Frontal cortex (tissue), 4 donors: ENCODE data around the gene TFF3. TPM values are rescaled to one million over a fixed set of nuclear protein-coding genes. Genes with fewer than 3 reads are reported as not detected.

Experiments
- DNase-seq, 2 donors: peaks; one replicate each; pipeline ENCODE4 v3.0.0; 2012; ENCODE audit warnings: low spot score in 2 of 2
- FAIRE-seq: peaks from 2 replicates; lab custom pipeline; 2012; peaks lifted over from hg19 to GRCh38; lab: Jason Lieb, UNC
- total RNA-seq: library from RNA; depleted of rRNA; stranded (reverse); fragments of >200 nt; gene quantifications from one replicate; pipeline ENCODE4 v1.2.3, GENCODE V29; 2014
- donor health status: control.
- donor health status: control.
- donor health status: control.

TFF3 gene
- total RNA-seq, 1 donor from 2014 or later: not detected

DNA sequence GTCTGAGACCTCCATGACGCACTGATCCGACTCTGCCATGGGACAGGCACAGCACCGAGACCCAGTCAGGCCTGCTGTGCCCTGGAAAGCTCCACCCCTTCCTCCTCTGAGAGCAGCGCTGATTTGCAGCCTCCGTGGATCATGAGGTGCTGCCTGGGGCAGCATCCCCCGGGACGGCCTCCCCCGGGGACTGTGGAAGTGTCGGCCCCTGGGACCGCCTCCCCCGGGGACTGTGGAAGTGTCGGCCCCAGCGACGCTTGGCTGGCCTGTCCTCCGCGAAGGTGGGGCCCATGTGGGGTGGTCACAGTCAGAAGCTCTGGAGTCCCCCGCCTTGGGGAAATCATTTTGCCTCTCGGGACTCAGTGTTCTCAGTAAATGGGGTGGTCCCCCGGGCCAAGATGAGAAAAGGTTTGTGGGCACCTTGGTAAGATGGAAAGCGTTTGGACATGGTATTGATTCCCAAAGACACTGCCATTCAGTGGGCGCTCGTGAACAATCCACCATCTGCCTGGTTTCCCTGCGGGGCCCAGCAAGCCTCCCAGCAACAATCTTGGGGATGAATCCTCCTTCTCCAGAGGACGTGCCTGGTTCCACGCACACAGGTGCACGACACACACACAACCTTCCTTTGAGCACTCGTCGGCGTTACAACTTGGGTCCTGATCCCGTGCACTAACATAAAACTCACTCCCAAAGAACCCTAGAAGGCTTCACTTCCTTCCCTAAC is 32.6 kb upstream of the TFF3 start:
- FAIRE-seq: no peak
- DNase-seq: no peak

DNA sequence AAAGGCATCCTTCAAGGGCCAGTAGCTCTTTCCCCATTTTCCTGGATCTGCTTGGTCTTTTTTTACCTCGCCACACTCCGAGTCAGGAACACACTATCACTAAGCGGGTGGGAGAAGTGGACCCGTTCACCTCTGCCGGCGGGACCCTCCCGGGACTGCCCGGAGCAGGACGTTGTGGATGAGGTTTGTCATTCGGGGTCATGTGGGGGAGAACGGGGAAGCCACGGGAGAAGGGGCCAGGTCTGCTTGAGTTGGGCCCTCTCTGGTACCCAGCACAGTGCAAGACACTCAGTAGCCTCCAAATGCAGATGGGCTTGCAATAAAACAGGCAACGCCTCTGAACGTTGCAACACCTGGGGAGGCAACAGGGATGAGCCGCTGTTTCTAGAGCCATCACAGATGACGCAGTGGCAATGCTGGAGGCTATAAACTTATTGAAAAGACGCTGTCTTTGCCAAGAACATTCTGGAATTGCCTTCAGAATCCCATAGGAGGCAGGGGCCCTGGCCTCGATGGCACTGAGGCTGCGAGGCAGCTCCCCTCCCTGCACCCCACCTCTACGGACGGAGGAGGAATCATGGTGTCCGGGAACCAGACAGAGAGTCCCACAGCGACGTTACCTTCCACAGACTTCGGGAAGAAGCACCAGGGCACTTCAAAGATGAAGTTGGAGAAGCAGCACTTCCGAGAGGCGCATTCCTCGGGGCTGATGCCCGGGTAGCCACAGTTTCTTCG is 31.8 kb upstream of the TFF3 start:
- FAIRE-seq (no peak), DNase-seq (no peak)

DNA sequence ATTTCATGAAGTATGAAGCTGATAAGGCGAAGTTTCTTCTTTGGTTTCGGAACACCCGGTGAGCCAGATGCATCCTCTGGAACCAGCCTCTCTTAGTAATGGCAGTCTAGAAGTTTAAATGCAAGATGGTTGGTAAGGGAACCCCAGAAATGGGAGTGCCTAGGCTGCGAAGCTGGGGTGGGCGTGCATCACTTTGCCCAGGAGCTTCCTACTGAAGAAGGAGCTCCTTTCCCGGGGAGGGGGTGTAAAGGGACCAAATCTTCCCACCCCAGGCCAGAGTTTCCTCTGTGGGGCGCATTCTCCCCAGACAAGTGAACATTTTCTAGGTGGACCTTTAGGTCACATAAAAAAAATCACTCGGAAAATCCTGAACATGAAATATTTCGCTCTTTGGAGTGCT is 31.2 kb upstream of the TFF3 start:
- no peak for DNase-seq
- FAIRE-seq: no peak

DNA sequence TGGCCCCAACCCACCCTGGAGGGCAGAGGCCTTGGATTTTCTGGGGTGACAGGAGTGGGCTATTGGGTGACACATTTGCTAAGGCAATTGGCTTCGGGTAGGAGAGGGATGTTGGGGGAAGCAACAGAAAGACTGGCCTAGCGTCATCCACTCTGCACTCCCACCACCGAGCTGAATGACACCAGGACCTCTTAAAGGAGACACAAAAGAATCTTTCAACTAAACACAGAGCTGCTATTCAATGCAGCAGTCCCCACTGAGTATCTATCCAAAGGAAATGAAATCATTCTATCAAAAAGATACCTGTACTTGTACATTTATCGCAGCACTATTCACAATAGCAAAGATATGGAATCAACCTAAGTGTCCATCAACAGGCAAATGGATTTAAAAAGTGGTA is 29.4 kb upstream of the TFF3 start:
- DNase-seq: no peak
- FAIRE-seq: no peak

DNA sequence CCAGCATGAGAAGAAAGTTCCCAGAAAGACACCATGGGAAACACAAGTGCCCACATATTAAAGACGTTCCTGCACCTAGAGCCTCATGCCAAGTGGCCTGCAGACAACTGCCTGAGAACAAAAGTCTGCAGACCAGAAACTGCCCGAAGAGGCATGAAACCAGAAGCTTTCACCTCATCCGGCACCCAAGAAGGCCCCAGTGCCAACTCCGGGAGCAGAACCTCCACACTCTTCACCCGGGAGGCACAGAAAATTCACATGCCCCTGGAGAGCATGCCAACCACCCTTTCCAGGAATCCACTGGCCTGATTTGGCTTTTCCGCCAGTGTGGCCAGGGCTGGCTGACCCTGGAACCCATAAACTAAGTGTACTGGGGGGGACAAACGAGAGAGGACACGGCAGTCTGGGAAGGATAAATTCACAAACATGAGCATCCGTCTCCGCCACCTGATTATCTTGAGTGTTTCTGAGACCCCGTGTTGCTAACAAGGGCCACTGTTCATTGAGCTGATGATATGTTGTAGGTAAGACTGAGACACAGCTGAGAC is 28.8 kb upstream of the TFF3 start:
- DNase-seq: no peak
- FAIRE-seq: no peak

DNA sequence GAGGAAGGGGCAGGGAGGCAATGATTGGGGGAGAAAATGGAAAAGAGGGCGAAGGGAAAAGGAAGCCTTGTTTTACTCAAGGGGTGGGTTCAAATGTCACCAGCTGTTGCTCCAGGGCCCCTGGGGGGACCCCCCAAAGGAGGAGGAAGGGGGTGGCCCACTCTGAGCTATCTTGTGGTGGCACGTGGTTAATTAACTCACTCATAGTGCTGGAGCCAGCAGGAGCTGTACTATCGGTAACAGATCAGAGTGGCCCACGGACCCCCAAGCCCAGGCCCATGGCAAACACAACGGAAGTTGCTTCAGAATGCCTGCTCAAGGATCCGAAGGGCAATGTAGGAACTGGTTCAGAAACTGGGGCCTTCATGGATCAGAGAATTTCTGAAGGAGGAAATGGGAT is 28.3 kb upstream of the TFF3 start:
- FAIRE-seq: no peak
- no peak for DNase-seq

DNA sequence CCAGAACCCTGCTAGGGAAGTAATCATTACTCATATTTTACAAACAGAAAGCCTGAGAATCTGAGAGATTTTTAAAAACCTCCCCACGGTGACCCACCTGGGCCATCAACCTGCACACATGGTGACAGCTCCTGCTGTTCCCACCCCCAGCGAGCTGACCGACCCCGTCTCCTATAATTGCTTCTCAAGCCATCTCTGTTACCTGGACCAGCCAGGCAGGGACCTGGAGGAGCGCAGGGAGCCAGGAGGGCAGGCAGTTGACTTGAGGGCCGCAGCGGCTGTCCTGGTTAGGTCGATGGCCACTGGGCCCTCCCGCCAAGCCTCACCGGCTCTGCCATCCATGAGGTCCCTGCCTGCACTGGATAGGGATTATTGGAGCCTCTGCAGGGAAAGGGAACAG is 27.9 kb upstream of the TFF3 start:
- FAIRE-seq: no peak
- no peak for DNase-seq

DNA sequence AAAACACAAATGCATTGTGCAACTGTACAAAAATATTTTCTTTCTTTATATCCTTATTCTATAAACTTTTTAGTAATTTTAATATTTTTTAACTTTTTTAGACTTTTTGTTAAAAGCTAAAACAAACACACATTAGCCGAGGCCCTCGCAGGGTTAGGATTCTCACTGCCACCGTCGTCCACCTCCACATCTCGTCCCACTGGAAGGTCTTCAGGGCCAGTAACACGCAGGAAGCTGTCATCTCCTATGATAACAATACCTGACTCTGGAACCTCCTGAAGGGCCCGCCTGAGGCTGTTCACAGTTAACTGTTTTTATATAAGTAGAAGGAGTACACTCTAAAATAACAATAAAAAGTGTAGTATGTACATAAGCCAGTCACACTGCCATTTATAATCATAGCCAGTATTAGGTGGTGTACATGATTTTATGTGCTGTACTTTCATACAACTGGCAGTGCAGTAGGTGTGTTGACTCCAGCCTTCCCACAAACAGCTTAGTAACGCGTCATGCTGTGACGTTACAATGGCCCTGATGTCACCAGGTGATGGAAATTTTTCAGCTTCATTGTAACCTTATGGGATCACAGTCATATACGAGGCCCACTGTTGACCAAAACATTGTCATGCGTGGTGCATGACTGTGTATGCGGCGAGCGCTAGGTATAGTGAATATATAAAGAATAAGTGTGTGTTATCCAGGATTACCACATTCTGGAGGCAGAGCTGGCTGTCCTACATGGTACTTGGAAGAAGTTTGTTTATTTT is 26.8 kb upstream of the TFF3 start:
- DNase-seq (no peak), FAIRE-seq (no peak)

DNA sequence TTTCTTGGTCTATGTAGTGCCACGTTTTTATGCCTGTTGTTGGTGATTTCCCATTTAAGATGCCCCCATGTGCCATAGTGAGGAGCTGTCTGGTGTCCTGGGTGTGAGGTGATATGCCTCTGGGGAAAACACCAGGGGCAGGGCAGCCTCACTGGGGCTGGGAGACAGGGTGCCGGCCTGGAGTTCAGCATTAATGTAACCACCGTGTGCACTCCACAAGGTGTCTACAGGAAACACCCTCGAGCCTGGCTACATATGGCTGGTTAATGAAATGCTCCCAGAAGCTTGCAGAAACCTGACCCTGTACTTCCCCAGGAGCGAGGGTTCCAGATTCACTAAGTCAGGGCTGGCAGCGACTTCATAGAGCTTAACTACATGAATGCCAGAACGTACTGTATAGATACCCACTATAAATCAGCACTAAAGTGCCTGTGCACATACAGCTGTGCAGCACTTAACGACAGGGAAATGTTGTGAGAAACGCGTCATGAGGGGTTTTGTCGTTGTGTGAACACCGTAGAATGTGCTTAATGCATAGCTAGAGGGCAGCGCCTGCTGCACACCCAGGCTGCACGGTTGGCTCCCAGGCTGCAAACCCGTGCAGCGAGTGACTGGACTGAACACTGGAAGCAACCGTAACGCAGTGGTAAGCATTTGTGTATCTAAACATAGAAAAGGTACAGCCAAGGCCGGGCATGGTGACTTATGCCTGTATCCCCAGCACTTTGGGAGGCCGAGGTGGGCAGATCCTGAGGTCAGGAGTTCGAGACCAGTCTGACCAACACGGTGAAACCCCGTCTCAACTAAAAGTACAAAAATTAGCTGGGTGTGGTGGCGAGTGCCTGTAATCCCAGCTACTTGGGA is 25.2 kb upstream of the TFF3 start:
- FAIRE-seq: no peak
- DNase-seq: no peak

DNA sequence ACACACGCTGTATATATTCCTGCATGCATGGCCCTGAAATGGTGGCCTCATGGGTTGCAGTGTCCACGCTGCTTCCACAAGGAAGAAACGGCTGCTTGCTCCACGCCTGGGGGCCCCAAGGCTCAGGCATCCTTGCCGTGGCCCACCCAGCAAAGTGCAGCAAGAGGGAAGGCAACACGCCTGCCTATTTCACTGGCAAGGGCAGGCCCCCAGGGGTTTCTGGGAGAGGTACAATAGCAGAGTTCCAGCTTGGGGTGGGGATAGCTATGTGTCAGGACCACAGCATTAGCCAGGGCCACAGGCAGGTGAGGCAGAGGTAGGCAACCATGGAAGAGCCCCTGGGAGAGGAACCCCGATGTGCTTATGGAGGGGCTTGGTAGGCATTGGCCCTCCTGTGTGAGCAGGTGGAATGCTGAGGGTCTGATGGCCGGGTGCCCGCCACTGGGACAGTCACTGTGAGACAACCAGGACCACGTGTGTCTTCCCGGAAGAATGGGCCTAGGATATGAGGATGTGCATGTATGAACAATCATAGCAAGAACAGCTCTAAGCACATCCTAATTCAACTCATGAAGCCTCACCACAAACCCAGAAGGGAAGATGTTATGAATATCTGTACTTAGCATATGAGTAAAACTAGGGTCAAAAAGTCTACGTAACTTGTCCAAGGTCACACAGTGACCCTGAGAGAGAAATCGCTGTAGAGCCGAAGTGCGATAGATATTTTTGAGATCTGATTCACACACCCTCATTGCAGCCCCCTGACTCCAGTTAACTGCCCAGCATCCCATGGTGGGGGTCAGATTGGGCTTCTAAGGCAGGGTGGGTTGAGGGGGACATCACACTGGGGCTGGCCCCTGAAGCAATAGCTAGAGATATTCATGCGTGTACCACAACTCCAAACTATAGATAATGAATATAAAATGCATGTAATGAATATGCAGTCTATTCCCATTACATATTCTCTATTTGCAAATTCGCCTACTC is 23.8 kb upstream of the TFF3 start:
- DNase-seq (no peak), FAIRE-seq (no peak)

DNA sequence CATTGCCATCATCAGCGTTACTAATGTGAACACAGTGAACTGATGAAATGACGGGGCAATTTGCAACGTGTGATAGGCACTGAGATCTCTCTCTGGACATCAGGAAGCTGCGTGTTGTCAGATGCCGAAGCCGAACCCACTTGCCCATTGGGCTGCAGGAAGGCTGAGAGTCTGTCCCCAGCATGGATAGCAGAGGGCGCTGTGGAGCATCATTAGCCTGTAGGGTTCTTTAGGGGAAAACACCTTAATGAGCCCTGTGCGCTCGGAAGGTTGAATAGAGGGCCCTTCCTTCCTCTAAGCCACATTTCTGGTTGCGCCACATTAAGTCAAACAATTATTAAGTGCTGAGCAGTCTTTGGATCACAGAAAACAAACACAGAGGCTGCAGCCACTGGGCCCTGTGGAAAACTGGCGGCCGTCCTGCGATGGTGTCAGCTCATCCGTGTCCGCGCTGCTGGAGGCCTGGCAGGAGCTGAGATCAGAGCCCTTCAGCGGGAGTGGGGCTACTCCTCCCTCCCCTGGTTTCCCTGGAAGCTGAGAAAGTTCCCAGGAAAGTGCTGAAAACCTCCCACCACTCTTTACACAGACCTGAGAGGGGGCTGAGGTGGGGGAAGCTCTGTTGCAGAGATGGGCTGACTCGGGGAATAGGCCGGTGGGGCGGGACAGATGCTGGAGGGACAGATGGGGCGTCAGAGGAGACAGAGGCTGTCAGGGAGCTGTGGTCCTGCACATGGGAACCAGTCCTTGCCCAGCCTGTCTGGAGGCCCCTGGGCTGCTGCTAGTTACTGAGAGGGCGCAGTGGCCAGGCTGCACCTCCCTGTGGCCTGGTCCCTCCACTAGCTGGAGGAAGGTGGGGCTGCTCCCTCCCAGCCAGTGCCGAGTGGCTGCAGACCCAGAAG is 22.9 kb upstream of the TFF3 start:
- DNase-seq (peak in 1 of 2 donors; percentile 36), FAIRE-seq (no peak)

DNA sequence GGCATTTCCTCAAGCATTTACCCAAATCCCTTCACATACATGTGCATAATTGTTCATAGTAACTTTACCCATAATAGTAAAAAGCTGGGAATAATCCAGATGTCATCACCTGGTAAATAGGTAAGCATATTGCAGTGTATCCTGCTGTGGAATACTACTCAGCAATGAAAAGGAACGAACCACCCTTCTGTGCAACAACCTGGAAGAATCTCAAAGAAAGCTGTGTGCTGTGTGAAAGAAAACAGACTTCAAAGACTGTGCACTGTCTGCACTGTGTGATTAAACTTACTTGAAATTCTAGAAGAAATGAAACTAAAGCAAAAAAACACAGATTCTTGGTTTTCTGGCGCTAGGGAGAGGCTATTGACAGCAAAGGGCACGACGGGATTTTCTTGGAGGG is 22.1 kb upstream of the TFF3 start:
- FAIRE-seq (no peak), DNase-seq (no peak)

DNA sequence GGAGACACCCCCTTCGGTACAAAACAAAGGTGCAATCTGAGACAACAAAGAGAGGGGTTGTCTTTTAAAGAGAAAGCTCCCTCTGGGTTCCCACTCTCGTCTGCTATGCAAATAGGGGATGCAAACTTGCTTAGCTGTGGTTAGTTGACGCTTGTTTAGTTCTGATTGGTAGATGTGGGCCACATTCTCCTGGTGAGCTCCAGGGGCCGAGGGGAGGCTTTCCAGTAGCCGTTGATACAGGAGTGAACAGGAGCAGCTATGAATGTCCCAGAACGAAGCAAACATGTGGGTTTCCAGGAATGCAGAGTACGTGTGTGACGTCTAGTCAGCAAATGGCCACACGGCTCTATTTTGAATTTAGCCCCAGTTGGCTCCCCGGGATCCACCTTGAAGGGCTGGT is 20.8 kb upstream of the TFF3 start:
- DNase-seq (no peak), FAIRE-seq (no peak)

DNA sequence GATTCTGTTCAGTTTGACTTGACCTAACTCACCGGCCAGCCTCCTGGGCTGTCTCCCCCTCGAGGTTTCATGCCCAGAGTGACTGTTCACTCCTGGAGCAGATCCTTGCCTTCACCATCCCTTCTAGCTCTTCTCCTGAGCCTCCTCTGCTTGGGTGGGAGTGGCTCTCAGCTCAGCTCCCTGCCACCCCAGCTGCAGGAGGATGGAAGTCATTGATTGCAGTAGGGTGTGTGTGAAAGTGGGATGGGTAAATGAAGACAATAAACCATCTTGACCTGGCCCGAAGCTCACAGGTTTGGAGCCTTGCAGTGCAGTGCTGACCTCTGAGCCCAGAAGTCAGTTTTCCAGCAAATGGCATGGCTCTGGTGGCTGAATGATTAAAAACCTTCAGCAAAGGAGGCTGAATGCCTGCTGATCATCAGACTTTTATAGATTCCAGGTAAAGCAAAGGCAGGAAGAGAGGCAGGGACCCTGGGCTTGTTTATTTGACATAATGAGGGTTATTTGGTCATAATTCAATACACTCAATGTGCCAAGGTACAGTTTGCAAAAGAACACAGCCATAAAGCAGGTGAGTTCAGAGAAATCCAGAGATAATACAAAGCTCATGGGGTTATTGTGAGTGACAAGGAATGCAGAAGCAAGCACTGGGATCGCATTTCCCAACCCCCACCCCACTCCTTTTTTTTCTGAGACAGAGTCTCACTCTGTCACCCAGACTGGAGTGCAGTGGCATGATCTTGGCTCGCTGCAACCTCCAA is 17.5 kb upstream of the TFF3 start:
- DNase-seq (no peak), FAIRE-seq (no peak)

DNA sequence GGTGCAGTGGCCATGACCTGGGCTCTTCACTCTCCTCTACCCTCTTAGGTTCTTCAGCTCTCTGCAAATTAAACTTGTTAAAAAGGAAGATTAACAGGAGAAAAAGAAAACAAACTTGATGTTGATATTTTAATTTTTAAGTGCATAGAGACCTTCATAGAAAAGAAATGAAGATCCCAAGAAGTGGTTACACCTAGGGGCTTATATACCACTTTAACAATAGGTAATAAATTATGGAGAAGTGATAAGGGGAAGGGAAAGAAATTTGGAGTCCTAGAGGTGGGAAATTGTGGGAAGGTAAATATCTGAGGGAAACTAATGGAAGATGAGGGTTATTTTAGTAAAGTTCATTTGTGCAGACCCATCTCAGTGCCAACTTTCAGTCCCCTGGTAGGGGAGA is 16.5 kb upstream of the TFF3 start:
- FAIRE-seq (no peak), DNase-seq (no peak)

DNA sequence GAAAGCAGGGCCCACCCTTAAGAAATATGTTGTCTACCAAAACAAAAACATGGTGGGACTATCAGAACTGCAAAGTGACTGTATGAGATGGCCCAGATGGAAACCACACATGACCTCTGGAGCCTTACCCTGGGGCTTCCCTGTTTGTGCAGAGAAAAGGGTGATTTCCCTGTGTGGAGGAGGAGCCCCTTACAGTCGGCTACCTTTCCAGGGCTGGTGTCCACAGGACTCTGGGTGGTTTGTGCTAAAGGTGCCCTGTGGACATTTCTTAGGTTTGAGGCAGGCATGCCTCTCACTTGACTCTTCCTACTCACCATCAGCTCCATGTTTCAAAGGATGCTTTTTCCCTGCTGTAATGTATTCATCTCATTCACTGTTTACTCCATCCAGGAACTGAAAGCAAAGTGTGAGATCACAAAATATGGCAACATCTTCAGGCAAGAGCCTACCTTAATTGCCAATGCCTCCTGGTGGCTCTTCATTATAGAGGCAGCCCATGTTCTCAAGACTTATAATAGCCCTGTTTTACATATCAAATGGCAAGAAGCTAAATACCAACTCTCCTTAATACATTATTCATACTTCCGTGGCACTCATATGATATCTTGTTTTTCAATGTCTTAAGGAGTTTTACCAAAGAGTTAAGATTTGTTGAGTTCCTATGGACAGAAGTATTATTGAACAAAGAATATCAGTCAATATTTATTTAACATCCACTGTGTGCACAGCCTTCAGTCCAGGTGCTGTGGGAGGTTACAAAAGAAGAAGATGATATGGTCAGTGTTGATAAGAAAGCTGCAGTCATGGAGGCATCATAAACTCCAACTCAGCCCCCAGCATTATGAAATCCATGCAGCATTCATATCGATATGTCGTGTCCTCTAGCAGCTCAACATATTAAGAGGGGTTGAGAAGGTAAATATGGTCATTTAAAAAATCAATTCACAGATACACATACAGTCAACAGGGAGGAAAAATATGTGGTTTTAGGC is 15.5 kb upstream of the TFF3 start:
- FAIRE-seq: no peak
- DNase-seq: no peak
